ENCODE data around the gene TMEM119. TPM values are rescaled to one million over a fixed set of nuclear protein-coding genes. Genes with fewer than 3 reads are reported as not detected.

TMEM119 gene
- total and polyA plus RNA-seq, 10 of the 15 experiments (the other 5 are each of a cell fraction or from before 2014, with no cell fraction given): 0.11 to 0.44 (median 0.19) TPM; not detected in 5

GRCh38 chr12:108620236-108620879 lies 22.5 kb upstream of the TMEM119 start:
- H3K4me1 ChIP-seq (ENCODE audit: control insufficient read depth, insufficient read depth, low read length): peaks cover 36% of the 10 kb centered on the region

More at GRCh38 chr12:108620236-108620879, 22.5 kb upstream of the TMEM119 start:
- H3K27me3 ChIP-seq (replicated peaks in 1 of 2; ENCODE audit: control insufficient read depth in 2 of 2, insufficient read depth in 2 of 2, low read length in 1 of 2): no peaks in the 10 kb centered on the region
- H3K4me3 ChIP-seq: no peak overlapping the region
- ATAC-seq (no peak), DNase-seq (ENCODE audit: low read depth, low spot score) (no peak), FAIRE-seq (no peak)
- intact Hi-C loops (cut with micrococcal nuclease; ENCODE audit: unreplicated experiment): no loop called here
- TF ChIP-seq, protein P1, sequence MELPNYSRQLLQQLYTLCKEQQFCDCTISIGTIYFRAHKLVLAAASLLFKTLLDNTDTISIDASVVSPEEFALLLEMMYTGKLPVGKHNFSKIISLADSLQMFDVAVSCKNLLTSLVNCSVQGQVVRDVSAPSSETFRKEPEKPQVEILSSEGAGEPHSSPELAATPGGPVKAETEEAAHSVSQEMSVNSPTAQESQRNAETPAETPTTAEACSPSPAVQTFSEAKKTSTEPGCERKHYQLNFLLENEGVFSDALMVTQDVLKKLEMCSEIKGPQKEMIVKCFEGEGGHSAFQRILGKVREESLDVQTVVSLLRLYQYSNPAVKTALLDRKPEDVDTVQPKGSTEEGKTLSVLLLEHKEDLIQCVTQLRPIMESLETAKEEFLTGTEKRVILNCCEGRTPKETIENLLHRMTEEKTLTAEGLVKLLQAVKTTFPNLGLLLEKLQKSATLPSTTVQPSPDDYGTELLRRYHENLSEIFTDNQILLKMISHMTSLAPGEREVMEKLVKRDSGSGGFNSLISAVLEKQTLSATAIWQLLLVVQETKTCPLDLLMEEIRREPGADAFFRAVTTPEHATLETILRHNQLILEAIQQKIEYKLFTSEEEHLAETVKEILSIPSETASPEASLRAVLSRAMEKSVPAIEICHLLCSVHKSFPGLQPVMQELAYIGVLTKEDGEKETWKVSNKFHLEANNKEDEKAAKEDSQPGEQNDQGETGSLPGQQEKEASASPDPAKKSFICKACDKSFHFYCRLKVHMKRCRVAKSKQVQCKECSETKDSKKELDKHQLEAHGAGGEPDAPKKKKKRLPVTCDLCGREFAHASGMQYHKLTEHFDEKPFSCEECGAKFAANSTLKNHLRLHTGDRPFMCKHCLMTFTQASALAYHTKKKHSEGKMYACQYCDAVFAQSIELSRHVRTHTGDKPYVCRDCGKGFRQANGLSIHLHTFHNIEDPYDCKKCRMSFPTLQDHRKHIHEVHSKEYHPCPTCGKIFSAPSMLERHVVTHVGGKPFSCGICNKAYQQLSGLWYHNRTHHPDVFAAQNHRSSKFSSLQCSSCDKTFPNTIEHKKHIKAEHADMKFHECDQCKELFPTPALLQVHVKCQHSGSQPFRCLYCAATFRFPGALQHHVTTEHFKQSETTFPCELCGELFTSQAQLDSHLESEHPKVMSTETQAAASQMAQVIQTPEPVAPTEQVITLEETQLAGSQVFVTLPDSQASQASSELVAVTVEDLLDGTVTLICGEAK (IDR thresholded peaks at IDR 0.05; ENCODE audit: borderline replicate concordance): peak; percentile 91
- TF ChIP-seq SIX5 (IDR thresholded peaks at IDR 0.05; ENCODE audit: low read depth, low read length, severe bottlenecking): no peak
- peaks cover 5% of the 10 kb centered on the region; the same call in 2 of the 3 replicates for H3K9me3 ChIP-seq (replicated peaks; ENCODE audit: control insufficient read depth, insufficient read depth, low read length)
- 95% methylated on average over 10 of the region's 10 CpGs for WGBS (ENCODE audit: insufficient coverage, insufficient replicate concordance, low lambda C conversion rate, missing lambda C conversion rate)
- POLR2A ChIA-PET: interaction anchor here (0.8 to 8.2 kb wide), 3 partner anchors 15 to 52 kb away, joined by 3 to 211 read pairs (median 4); partner anchors contain the start of gene ISCU
- H3K9ac ChIP-seq (ENCODE audit: control insufficient read depth, insufficient read depth, low read length): no peak overlapping the region
- no peaks in the 10 kb centered on the region for H3K79me2 ChIP-seq (ENCODE audit: control insufficient read depth, insufficient read depth, low read length)
- BruUV-seq (replicated peaks): no TSS peak
- RAD21 ChIA-PET (ENCODE audit: unreplicated experiment): interaction anchor here (0.7 to 15.9 kb wide), 5 partner anchors 14 to 702 kb away, joined by 3 to 633 read pairs (median 71); partner anchors contain the start of genes ISCU, SART3 and SELPLG
- H4K20me1 ChIP-seq (ENCODE audit: control insufficient read depth, insufficient read depth): no peaks in the 10 kb centered on the region
- CTCF ChIA-PET: interaction anchor here (0.6 to 17.2 kb wide), 5 partner anchors 16 to 184 kb away, joined by 4 to 866 read pairs (median 74); partner anchors contain the start of genes ISCU, SART3 and SELPLG
- SMC1A ChIA-PET (ENCODE audit: uncharacterized antibody, unreplicated experiment): interaction anchor here (2.2 to 11.4 kb wide), 5 partner anchors 10 to 184 kb away, joined by 7 to 718 read pairs (median 64); partner anchors contain the start of genes ISCU, SART3 and SELPLG
- H3K36me3 ChIP-seq (ENCODE audit: control insufficient read depth in 2 of 2, insufficient read depth in 2 of 2, low read length in 1 of 2): peaks cover 0 to 14% of the 10 kb centered on the region in 2 experiments; a peak in 2 of 4 replicates
- in situ Hi-C loops (cut with MboI): no loop called here
- no peak overlapping the region for H2AFZ ChIP-seq (ENCODE audit: control insufficient read depth, low read depth, low read length)
- no peak overlapping the region for H3K4me2 ChIP-seq (ENCODE audit: control insufficient read depth, insufficient read depth)
- H3K27ac ChIP-seq (ENCODE audit: control insufficient read depth, insufficient read depth): no peak overlapping the region

Data from GM12878 (cell line).